Measurements from ENCODE around the gene EMX2. TPM values are rescaled to one million over a fixed set of nuclear protein-coding genes. Genes with fewer than 3 reads are reported as not detected.
A peak's percentile ranks its signal among the peaks of the same experiment; 100 is the strongest.

EMX2 gene
- total RNA-seq, 1 experiment from 2014 or later: 3.2 TPM

DNA sequence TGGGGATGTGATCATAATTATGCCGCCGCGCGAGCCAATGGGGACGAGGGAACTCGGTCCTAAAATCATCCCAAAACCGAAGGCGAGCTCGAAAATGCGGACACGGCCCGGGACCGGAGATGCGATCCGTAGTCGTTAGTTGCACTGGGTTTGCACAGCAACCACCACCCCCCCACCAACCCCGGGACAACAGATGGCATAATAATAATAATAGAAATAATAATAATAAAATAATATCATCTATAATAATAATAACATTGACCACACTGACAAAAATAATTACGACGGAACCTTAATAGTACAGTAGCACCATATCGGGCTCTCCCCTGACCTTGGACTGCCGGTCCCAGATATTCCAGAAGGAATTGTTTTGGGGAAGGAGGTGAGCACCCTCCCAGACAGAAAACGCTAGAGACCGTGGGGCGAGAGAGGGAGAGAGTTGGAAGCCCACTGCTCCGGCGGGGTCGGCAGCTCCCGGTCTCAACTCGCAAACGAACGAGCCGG, 1.1 kb upstream of the EMX2 start:
- no peak for DNase-seq (ENCODE audit: low read depth)
- in situ Hi-C loops (cut with HindIII; ENCODE audit: low pct_unique_long_range_greater_than_20kb, low sequenced_read_pairs): no loop called here

GRCh38 chr10:117541909-117542705, 439 bp upstream of the EMX2 start:
- DNase-seq (ENCODE audit: low read depth): peak; percentile 58
- in situ Hi-C loops (cut with HindIII; ENCODE audit: low pct_unique_long_range_greater_than_20kb, low sequenced_read_pairs): no loop called here

DNA sequence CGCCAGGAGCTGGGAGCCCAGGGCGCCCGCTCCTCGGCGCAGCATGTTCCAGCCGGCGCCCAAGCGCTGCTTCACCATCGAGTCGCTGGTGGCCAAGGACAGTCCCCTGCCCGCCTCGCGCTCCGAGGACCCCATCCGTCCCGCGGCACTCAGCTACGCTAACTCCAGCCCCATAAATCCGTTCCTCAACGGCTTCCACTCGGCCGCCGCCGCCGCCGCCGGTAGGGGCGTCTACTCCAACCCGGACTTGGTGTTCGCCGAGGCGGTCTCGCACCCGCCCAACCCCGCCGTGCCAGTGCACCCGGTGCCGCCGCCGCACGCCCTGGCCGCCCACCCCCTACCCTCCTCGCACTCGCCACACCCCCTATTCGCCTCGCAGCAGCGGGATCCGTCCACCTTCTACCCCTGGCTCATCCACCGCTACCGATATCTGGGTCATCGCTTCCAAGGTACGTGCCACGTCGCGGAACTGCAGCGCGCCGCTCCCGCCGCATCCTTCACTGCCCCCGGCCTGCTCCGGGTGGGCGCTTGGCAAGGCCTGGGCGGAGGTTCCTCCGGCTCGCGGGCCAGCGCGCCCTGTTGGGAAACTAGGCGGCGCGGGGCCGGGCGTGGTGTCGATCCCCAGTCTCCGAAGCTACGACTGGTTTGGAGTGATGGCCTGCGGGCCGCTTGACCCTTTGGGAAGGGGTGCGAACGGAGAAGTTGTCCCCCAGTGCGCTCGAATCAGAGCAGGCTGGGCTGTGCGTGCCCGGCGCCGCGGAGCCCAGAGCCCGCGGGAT, 868 bp downstream of the EMX2 start:
- in situ Hi-C loops (cut with HindIII; ENCODE audit: low pct_unique_long_range_greater_than_20kb, low sequenced_read_pairs): no loop called here
- DNase-seq (ENCODE audit: low read depth): peak; percentile 46

DNA sequence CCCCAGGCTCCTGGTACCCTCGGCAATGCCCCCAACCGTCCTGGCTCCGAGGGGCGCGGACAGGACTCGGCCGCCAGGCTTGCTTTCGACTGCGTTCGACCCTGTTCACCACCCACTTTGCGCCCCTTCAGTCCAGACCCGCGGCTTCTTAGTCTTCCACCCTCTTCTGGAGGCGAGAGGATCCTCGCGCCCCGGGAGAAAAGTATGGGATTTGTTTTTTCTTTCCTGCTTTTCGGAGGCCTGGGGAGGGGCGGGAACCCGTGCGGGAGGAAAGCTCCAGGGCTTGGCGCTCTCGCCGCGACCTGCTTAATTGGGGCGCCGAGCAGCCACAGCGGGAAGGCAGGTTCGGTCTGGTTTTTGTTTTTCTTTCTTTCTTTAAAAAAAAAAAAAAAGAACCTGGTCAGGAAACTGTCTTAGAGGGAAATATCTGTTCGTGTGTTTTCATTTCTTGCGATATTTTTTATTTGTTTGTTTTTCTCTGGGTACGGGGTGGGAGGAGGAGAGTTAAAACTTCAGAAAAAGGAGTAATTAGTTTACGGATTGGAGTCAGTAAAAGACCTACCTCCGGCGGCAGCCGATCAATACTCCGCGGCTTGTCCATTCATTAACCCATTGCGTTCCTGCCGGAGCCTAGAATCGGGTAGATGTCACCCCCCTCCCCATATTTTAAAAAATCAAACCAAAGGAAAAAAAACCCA, 1.6 kb downstream of the EMX2 start:
- in situ Hi-C loops (cut with HindIII; ENCODE audit: low pct_unique_long_range_greater_than_20kb, low sequenced_read_pairs): no loop called here
- no peak for DNase-seq (ENCODE audit: low read depth)

GRCh38 chr10:117544711-117545140, 2.2 kb downstream of the EMX2 start:
- in situ Hi-C loops (cut with HindIII; ENCODE audit: low pct_unique_long_range_greater_than_20kb, low sequenced_read_pairs): no loop called here
- DNase-seq (ENCODE audit: low read depth): no peak

DNA sequence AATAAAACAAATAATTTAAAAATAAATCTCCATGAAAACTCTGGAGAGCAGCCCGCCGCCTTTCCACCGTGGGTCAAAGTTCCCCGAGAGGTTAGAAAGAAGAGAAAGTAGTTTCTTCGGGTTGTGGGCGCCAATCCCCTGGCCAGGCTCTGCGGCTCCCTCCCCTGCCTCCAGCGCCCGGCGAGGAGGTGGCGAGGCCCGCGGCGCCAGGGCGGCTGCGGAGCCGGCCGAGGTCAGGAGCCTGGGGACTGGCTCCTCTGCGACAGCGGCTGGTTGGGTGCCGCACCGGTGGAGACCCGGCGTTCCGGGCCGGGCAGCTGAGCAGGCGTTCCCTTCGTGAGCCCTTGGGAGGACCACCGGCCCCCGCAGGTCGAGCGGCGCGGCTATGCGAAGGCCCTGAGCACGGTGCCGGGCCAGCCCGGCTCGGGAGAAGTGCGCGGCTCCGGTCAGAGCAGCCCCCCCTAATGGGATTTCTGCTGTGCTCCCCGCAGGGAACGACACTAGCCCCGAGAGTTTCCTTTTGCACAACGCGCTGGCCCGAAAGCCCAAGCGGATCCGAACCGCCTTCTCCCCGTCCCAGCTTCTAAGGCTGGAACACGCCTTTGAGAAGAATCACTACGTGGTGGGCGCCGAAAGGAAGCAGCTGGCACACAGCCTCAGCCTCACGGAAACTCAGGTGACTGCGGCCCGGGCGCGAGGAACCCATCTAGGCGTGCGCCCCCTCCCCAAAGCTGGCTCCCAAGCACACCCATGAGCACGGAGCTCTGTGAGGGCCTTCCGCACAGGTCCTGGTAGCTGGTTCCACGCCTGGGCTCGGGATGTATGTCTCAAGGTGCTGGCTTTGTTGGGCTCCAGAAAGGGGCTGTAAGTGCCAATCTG, 2.8 kb downstream of the EMX2 start:
- no peak for DNase-seq (ENCODE audit: low read depth)
- in situ Hi-C loops (cut with HindIII; ENCODE audit: low pct_unique_long_range_greater_than_20kb, low sequenced_read_pairs): no loop called here

- DNase-seq (ENCODE audit: low read depth): no peak
- in situ Hi-C loops (cut with HindIII; ENCODE audit: low pct_unique_long_range_greater_than_20kb, low sequenced_read_pairs): no loop called here
These were observed 3.6 kb downstream of the EMX2 start for GRCh38 chr10:117546020-117546580.

- in situ Hi-C loops (cut with HindIII; ENCODE audit: low pct_unique_long_range_greater_than_20kb, low sequenced_read_pairs): no loop called here
- no peak for DNase-seq (ENCODE audit: low read depth)
These were observed 4.1 kb downstream of the EMX2 start for GRCh38 chr10:117546581-117547015.

DNA sequence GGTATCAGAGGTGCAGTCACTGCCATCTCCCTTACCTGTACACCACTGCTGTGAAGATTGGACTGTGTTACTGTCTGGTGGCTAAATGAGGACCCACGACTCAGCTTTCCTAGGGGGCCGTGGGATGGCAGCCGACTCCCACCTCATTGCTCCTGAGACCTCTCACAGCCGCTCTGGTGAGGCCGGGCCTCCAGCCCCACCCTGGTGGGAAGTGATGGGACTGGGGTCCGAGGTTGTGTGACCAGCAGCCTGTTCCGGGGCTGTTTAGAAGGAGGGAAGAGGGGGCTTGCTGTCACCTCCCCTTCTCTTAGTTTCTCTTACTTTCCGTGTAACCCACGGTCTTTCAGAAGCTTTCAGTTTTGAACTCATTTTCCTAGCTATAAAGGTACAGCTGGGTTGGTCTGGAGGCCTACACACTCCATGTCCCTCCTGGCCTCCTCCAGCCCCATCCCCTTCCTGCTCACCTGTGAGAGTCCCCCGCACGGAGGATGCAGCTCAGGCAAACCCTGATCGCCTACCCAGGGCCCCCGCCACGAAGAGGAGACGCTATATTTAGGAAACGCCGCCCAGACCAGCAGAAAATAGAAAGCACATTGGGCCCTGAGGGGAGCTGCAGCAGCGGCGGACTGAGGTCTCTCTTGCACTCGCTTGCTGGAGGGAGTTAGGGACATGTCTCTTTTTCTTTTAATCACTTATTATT, 4.6 kb downstream of the EMX2 start:
- DNase-seq (ENCODE audit: low read depth): no peak
- in situ Hi-C loops (cut with HindIII; ENCODE audit: low pct_unique_long_range_greater_than_20kb, low sequenced_read_pairs): no loop called here

- in situ Hi-C loops (cut with HindIII; ENCODE audit: low pct_unique_long_range_greater_than_20kb, low sequenced_read_pairs): no loop called here
These were observed 5.4 kb downstream of the EMX2 start for GRCh38 chr10:117547716-117548668.

DNA sequence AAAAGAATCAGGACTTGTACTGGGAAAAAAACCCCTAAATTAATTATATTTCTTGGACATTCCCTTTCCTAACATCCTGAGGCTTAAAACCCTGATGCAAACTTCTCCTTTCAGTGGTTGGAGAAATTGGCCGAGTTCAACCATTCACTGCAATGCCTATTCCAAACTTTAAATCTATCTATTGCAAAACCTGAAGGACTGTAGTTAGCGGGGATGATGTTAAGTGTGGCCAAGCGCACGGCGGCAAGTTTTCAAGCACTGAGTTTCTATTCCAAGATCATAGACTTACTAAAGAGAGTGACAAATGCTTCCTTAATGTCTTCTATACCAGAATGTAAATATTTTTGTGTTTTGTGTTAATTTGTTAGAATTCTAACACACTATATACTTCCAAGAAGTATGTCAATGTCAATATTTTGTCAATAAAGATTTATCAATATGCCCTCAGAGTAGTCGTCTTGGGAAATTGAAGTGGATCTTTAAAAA, 6.6 kb downstream of the EMX2 start:
- DNase-seq (ENCODE audit: low read depth): no peak
- in situ Hi-C loops (cut with HindIII; ENCODE audit: low pct_unique_long_range_greater_than_20kb, low sequenced_read_pairs): no loop called here

More at GRCh38 chr10:117547716-117548668, 5.4 kb downstream of the EMX2 start:
- DNase-seq (ENCODE audit: low read depth): no peak

GRCh38 chr10:117550076-117550475, 7.5 kb downstream of the EMX2 start:
- no peak for DNase-seq (ENCODE audit: low read depth)
- in situ Hi-C loops (cut with HindIII; ENCODE audit: low pct_unique_long_range_greater_than_20kb, low sequenced_read_pairs): no loop called here

GRCh38 chr10:117550599-117551329, 8.2 kb downstream of the EMX2 start:
- in situ Hi-C loops (cut with HindIII; ENCODE audit: low pct_unique_long_range_greater_than_20kb, low sequenced_read_pairs): no loop called here
- no peak for DNase-seq (ENCODE audit: low read depth)

DNA sequence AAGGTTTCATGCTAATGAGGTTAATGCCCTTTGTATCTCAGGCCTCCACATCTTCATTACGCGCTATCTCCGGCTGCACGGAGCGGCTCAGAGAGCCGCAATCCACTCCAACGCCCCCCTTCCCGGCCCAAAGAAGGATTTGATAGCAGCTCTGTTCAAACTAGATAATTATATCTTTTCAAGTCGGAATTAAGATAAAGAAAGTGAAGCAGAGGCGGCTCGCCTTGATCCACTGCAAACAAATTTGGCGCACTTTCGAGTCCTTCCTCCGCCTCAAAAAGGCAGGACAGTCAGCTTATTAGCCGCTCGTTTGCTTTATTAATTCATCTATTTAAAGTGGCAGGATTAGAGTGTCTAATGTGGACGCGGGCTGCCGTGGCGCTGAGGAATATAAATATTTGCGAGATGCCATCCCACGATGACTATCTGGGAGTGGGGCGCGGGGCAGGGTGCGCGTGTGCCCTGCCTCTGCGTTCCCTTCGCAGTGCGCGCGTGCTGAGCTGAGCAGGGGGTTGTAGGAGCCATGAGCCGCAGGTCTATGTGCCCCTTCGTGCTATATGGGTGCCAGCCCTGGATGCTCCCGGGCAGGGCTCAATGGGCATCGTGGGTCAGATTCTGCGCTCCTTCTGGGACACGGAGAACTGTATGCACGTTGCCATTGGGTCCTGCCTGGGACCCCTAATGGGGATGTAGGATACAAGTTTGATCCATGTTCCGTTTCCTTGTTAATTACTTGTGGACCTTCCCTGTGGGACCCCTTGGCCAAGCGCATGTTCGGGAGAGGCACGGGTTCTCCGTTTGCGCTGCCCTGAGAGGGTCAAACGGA, 9.0 kb downstream of the EMX2 start:
- no peak for DNase-seq (ENCODE audit: low read depth)
- in situ Hi-C loops (cut with HindIII; ENCODE audit: low pct_unique_long_range_greater_than_20kb, low sequenced_read_pairs): no loop called here
